SU-DHL-6 (cell line): ENCODE data around the gene E2F7.

ENCODE experiments used
- H2AFZ ChIP-seq: fragments of 200-600 bp; sonication (generic); 2 replicates; pipeline ENCODE4 v1.6.1; 2014; ENCODE audit warnings: low read depth, mild to moderate bottlenecking, moderate library complexity, mixed read lengths, antibody characterized with exemption, low read length; ENCODE audit not compliant: severe bottlenecking
- H3F3A ChIP-seq: fragments of 200-600 bp; shearing (Covaris generic); 2 replicates; pipeline ENCODE4 v1.6.0; 2016; ENCODE audit warnings: antibody characterized with exemption, mild to moderate bottlenecking; ENCODE audit not compliant: insufficient read depth
- H3K27ac ChIP-seq: fragments of 200-600 bp; sonication (generic); 2 replicates; pipeline ENCODE4 v1.5.1; 2016; ENCODE audit warnings: low read depth, mild to moderate bottlenecking, low read length, moderate library complexity, mixed read lengths
- H3K27me3 ChIP-seq: fragments of 200-600 bp; sonication (generic), shearing (Covaris generic); 2 replicates; pipeline ENCODE4 v1.6.0; 2014; ENCODE audit warnings: mild to moderate bottlenecking, low read length
- H3K36me3 ChIP-seq: fragments of 200-600 bp; sonication (generic); 2 replicates; pipeline ENCODE4 v1.6.1; 2014; ENCODE audit warnings: mild to moderate bottlenecking, low read length, mixed read lengths
- H3K4me2 ChIP-seq: fragments of 300-600, 200-600 bp; shearing (Covaris generic), sonication (generic); 2 replicates; pipeline ENCODE4 v1.6.0; 2014; ENCODE audit warnings: low read length, low read depth, mild to moderate bottlenecking; ENCODE audit not compliant: poor library complexity, severe bottlenecking
- H3K4me3 ChIP-seq: fragments of 200-600 bp; sonication (generic); 2 replicates; pipeline ENCODE4 v1.5.1; 2014; ENCODE audit warnings: antibody characterized with exemption, low read length, mild to moderate bottlenecking, mixed read lengths; ENCODE audit not compliant: insufficient read depth, poor library complexity, severe bottlenecking
- H3K79me2 ChIP-seq: fragments of 200-600 bp; sonication (generic); 2 replicates; pipeline ENCODE4 v1.6.1; 2014; ENCODE audit warnings: mild to moderate bottlenecking, low read length, moderate library complexity; ENCODE audit not compliant: insufficient read depth
- H3K9ac ChIP-seq: fragments of 200-600 bp; sonication (generic); 2 replicates; pipeline ENCODE4 v1.7.0; 2014; ENCODE audit warnings: mild to moderate bottlenecking, low read length
- H3K9me2 ChIP-seq: fragments of 200-600 bp; sonication (generic); replicated peaks from 2 replicates; pipeline ENCODE4 v1.6.1; 2014; ENCODE audit warnings: low read length; ENCODE audit not compliant: insufficient read depth
- H3K9me3 ChIP-seq: fragments of 200-600 bp; sonication (generic); 2 replicates; pipeline ENCODE4 v1.6.1; 2014; ENCODE audit warnings: low read length, mixed read lengths; ENCODE audit not compliant: insufficient read depth
- H4K20me1 ChIP-seq: fragments of 200-600 bp; sonication (generic); 2 replicates; pipeline ENCODE4 v1.6.1; 2014; ENCODE audit warnings: low read depth, mild to moderate bottlenecking, antibody characterized with exemption, low read length, moderate library complexity, mixed read lengths
- CTCF ChIP-seq: fragments of 200-600 bp; sonication (generic); IDR thresholded peaks from one replicate; pipeline ENCODE4 v1.5.1; 2017; ENCODE audit warnings: antibody characterized with exemption, mild to moderate bottlenecking, low read length, moderate library complexity; ENCODE audit not compliant: insufficient read depth, poor library complexity, severe bottlenecking
- EZH2phosphoT487 ChIP-seq: fragments of 200-600 bp; sonication (generic), shearing (Covaris generic); conservative IDR thresholded peaks from 2 replicates; pipeline ENCODE4 v1.6.1; 2018; ENCODE audit warnings: mild to moderate bottlenecking, antibody characterized with exemption, low read length, moderate library complexity, mixed read lengths

The E2F7 gene

GRCh38 chr12:77065361-77066204 lies at the start of gene E2F7:
Gene E2F7, minus strand, starts transcription at chr12:77065569. Its CDS starts 934 bp downstream, at chr12:77064635.
- Histone ChIP-seq H3K36me3 (0 out of 2 replicates have a peak, but pooled peaks cover 9% of the 10 kb centered on the region), H3K9me2 (no peaks in the 10 kb centered on the region)

GRCh38 chr12:77113971-77114370 lies 48.6 kb upstream of the E2F7 start:
- H3K9ac ChIP-seq = no peak overlapping the region
- TF ChIP-seq EZH2phosphoT487 (no peak), CTCF (no peak)

More at GRCh38 chr12:77065361-77066204, at the start of gene E2F7:
- H3F3A ChIP-seq = no peaks in the 10 kb centered on the region
- H3K9me3 ChIP-seq = no peaks in the 10 kb centered on the region
- no peaks in the 10 kb centered on the region for H3K27me3 ChIP-seq
- no peaks in the 10 kb centered on the region for H4K20me1 ChIP-seq
- peak within 1 kb of the TSS; percentile 95 for H2AFZ ChIP-seq
- H3K4me3 ChIP-seq = peak within 1 kb of the TSS; percentile 84
- H3K9ac ChIP-seq = peak within 1 kb of the TSS; percentile 97
- H3K27ac ChIP-seq = peak within 1 kb of the TSS; percentile 65
- H3K79me2 ChIP-seq = peaks cover 23% of the 10 kb centered on the region
- TF ChIP-seq CTCF = no peak
- TF ChIP-seq EZH2phosphoT487 = no peak
- H3K4me2 ChIP-seq = peak within 1 kb of the TSS; percentile 86

GRCh38 chr12:77108707-77109106 lies 43.3 kb upstream of the E2F7 start:
- Histone ChIP-seq H3F3A (no peaks in the 10 kb centered on the region), H3K79me2 (no peaks in the 10 kb centered on the region), H3K27ac (no peak overlapping the region), H3K27me3 (peaks cover 3% of the 10 kb centered on the region; the same call in 1 of the 2 replicates), H3K9me3 (0 out of 2 replicates have a peak, but pooled peaks cover 8% of the 10 kb centered on the region), H4K20me1 (no peaks in the 10 kb centered on the region), H3K36me3 (no peaks in the 10 kb centered on the region), H2AFZ (no peak overlapping the region), H3K9ac (no peak overlapping the region), H3K4me3 (no peak overlapping the region), H3K4me2 (no peak overlapping the region), H3K9me2 (no peaks in the 10 kb centered on the region)
- TF ChIP-seq CTCF (no peak), EZH2phosphoT487 (no peak)

More at GRCh38 chr12:77113971-77114370, 48.6 kb upstream of the E2F7 start:
- no peak overlapping the region for H3K4me3 ChIP-seq
- no peak overlapping the region for H2AFZ ChIP-seq
- no peaks in the 10 kb centered on the region for H3K36me3 ChIP-seq
- no peak overlapping the region for H3K27ac ChIP-seq
- H3F3A ChIP-seq = no peaks in the 10 kb centered on the region
- H3K79me2 ChIP-seq = no peaks in the 10 kb centered on the region
- H3K9me2 ChIP-seq = no peaks in the 10 kb centered on the region
- H3K4me2 ChIP-seq = no peak overlapping the region
- no peaks in the 10 kb centered on the region for H4K20me1 ChIP-seq
- 0 out of 2 replicates have a peak, but pooled peaks cover 8% of the 10 kb centered on the region for H3K9me3 ChIP-seq
- H3K27me3 ChIP-seq = no peaks in the 10 kb centered on the region
